B cell (primary cell): ENCODE measurements around the gene SCARB2. TPM values are rescaled to one million over a fixed set of nuclear protein-coding genes. Genes with fewer than 3 reads are reported as not detected.
"Not testable (repeated sequence)": the region's sequence is repeated elsewhere in the genome, so short reads cannot be mapped to it uniquely, and the experiment has no call there.

Experiments used
- ATAC-seq: fragments of 200-7000 bp; cut with Tn5 transposase; one replicate; pipeline ENCODE4 v1.10.0; 2021; ENCODE audit warnings: low read depth, mild to moderate bottlenecking, moderate number of reproducible peaks, moderate library complexity
- CTCF ChIA-PET: fragments of 350-600 bp; sonication (Branson Sonifier 250); formaldehyde crosslinking; loops from one replicate; lab custom pipeline; 2021; ENCODE audit warnings: antibody characterized with exemption, inconsistent platforms; lab: Charles Lee
- POLR2A ChIA-PET: fragments of 350-600 bp; sonication (Branson Sonifier 250); formaldehyde crosslinking; loops from one replicate; lab custom pipeline; 2021; ENCODE audit warnings: antibody characterized with exemption; lab: Charles Lee
- DNase-seq: peaks from one replicate; pipeline ENCODE4 v3.0.0; 2013
- H2AFZ ChIP-seq: 2 replicates; pipeline ENCODE4 v1.6.1; 2012; ENCODE audit warnings: mild to moderate bottlenecking, low read depth, low read length; ENCODE audit not compliant: insufficient read depth, poor library complexity, severe bottlenecking
- H3K27ac ChIP-seq, 2 donors: 1 replicate in 1 of 2; 2 replicates in 1 of 2; pipeline ENCODE4 v1.5.1; 2012 to 2013; ENCODE audit warnings: low read length in 2 of 2, mild to moderate bottlenecking in 2 of 2, moderate library complexity in 1 of 2
- H3K27me3 ChIP-seq, 4 experiments: fragments of 200-600 bp in 1 of 4; sonication (generic) in 1 of 4; replicated peaks in 1 of 4; 1 replicate in 2 of 4; 2 replicates in 2 of 4; pipeline versions ENCODE4 v1.6.1 to v1.7.0; 2013 to 2016; ENCODE audit warnings: low read length in 3 of 4, mild to moderate bottlenecking in 2 of 4, mixed read lengths in 1 of 4, moderate library complexity in 1 of 4; ENCODE audit not compliant: insufficient read depth in 4 of 4, control insufficient read depth in 3 of 4; ENCODE audit errors: control extremely low read depth in 1 of 4
- H3K36me3 ChIP-seq, 2 experiments: replicated peaks in 1 of 2; 1 replicate in 1 of 2; 2 replicates in 1 of 2; pipeline versions ENCODE4 v1.6.1 to v1.7.1; 2013; ENCODE audit warnings: low read length in 1 of 2; ENCODE audit not compliant: insufficient read depth in 2 of 2, control insufficient read depth in 1 of 2; ENCODE audit errors: control extremely low read depth in 1 of 2, extremely low read depth in 1 of 2
- H3K4me1 ChIP-seq, 2 donors: fragments of 200-600 bp in 1 of 2; sonication (generic) in 1 of 2; 1 replicate in 1 of 2; 2 replicates in 1 of 2; pipeline versions ENCODE4 v1.5.1 to v1.6.1; 2013 to 2017; ENCODE audit warnings: low read length in 2 of 2; ENCODE audit not compliant: control insufficient read depth in 2 of 2, insufficient read depth in 2 of 2
- H3K4me2 ChIP-seq: replicated peaks from 2 replicates; pipeline ENCODE3; 2012; ENCODE audit warnings: mild to moderate bottlenecking, low read depth, low read length; ENCODE audit not compliant: poor library complexity, severe bottlenecking
- H3K4me3 ChIP-seq, 5 experiments: fragments of 200-600 bp in 1 of 5; sonication (generic) in 1 of 5; 1 replicate in 3 of 5; 2 replicates in 2 of 5; pipeline versions ENCODE4 v1.5.1 to v1.7.0; 2011 to 2016; ENCODE audit warnings: low read length in 4 of 5, mild to moderate bottlenecking in 4 of 5, low read depth in 2 of 5, control low read depth in 1 of 5, moderate library complexity in 1 of 5; ENCODE audit not compliant: insufficient read depth in 1 of 5; ENCODE audit errors: control extremely low read depth in 1 of 5, extremely low read depth in 1 of 5
- H3K79me2 ChIP-seq: fragments of 200-600 bp; sonication (generic); one replicate; pipeline ENCODE4 v1.6.0; 2016; ENCODE audit warnings: low read length; ENCODE audit not compliant: control insufficient read depth, insufficient read depth
- H3K9ac ChIP-seq: fragments of 200-600 bp; sonication (generic); 2 replicates; pipeline ENCODE4 v1.6.1; 2017; ENCODE audit warnings: mild to moderate bottlenecking, low read length, moderate library complexity
- H3K9me3 ChIP-seq, 3 donors: one replicate each; pipeline versions ENCODE4 v1.6.1 to v1.7.1; 2013; ENCODE audit warnings: low read length in 2 of 3; ENCODE audit not compliant: control insufficient read depth in 2 of 3, insufficient read depth in 1 of 3; ENCODE audit errors: control extremely low read depth in 1 of 3
- H4K20me1 ChIP-seq: 2 replicates; pipeline ENCODE4 v1.6.0; 2012; ENCODE audit warnings: mild to moderate bottlenecking, low read length; ENCODE audit not compliant: insufficient read depth, control insufficient read depth, poor library complexity, severe bottlenecking
- H3K27ac Mint-ChIP-seq: one replicate; pipeline ENCODE4 v1.8.0; 2021; ENCODE audit warnings: mixed read lengths
- H3K27me3 Mint-ChIP-seq: one replicate; pipeline ENCODE4 v1.8.0; 2021; ENCODE audit warnings: mixed read lengths
- H3K4me1 Mint-ChIP-seq: one replicate; pipeline ENCODE4 v1.8.0; 2021; ENCODE audit warnings: mixed read lengths
- H3K4me3 Mint-ChIP-seq: one replicate; pipeline ENCODE4 v1.8.0; 2021; ENCODE audit warnings: mixed read lengths
- H3K9me3 Mint-ChIP-seq: one replicate; pipeline ENCODE4 v1.8.0; 2022; ENCODE audit warnings: mixed read lengths; ENCODE audit not compliant: insufficient read depth
- CTCF ChIP-seq: fragments of 200-600 bp; IDR thresholded peaks from one replicate; pipeline ENCODE4 v1.8.0; 2022; ENCODE audit warnings: antibody characterized with exemption, mild to moderate bottlenecking
- EZH2 ChIP-seq: IDR thresholded peaks from 2 replicates; pipeline ENCODE4 v1.6.1; 2012; ENCODE audit warnings: borderline replicate concordance, low read depth, mild to moderate bottlenecking, moderate library complexity, low read length; ENCODE audit not compliant: insufficient read depth, poor library complexity, severe bottlenecking
- WGBS: methylation state at CpG from one replicate; pipeline ENCODE4 v1.1.5; 2013; ENCODE audit warnings: missing lambda C conversion rate; ENCODE audit not compliant: insufficient coverage; 5-methylcytosine and 5-hydroxymethylcytosine counted together
- intact Hi-C: fragments of 100-400 bp; cut with micrococcal nuclease; formaldehyde crosslinking; loops from one replicate; pipeline ENCODE4 v1.10.0; 2022
- polyA plus RNA-seq: library from polyadenylated mRNA; depleted of rRNA; stranded (reverse); fragments of >200 nt; gene quantifications from 2 replicates; pipeline ENCODE4 v1.2.3, GENCODE V29; 2012
- total RNA-seq, 2 donors: library from RNA; stranded (reverse); fragments of 120-200 nt in 1 of 2; gene quantifications; 1 replicate in 1 of 2; 2 replicates in 1 of 2; pipeline versions ENCODE4 v1.2.3 to v1.2.4, GENCODE V29; 2013 to 2022

SCARB2 gene
- total and polyA plus RNA-seq, 2 donors (not counting 1 experiment from before 2014, with no cell fraction given), result 7.8 to 30.3 TPM

- CTCF ChIA-PET, result no interaction called here
These were observed 33.2 kb upstream of the SCARB2 start for GRCh38 chr4:76246852-76247251.

GRCh38 chr4:76246025-76246424 lies 32.4 kb upstream of the SCARB2 start:
- Histone ChIP-seq H3K79me2 (no peaks in the 10 kb centered on the region), H3K36me3 (no peaks in the 10 kb centered on the region), H3K27ac (no peak overlapping the region), H3K4me3 (no peak overlapping the region), H4K20me1 (no peaks in the 10 kb centered on the region), H3K27me3 (peaks cover 0 to 24% (median 9%) of the 10 kb centered on the region in 4 experiments), H3K4me1 (peaks cover 3 to 4% of the 10 kb centered on the region in 2 donors), H3K9ac (no peak overlapping the region), H3K4me2 (no peak overlapping the region), H3K9me3 (peaks cover 0 to 4% (median 1%) of the 10 kb centered on the region in 3 donors), H2AFZ (no peak overlapping the region)
- no peak overlapping the region for H3K4me3 Mint-ChIP-seq
- peaks cover 63% of the 10 kb centered on the region for H3K27me3 Mint-ChIP-seq
- H3K4me1 Mint-ChIP-seq, result peaks cover 3% of the 10 kb centered on the region
- no peak for DNase-seq
- CTCF ChIA-PET, result no interaction called here
- intact Hi-C loops, result no loop called here
- H3K9me3 Mint-ChIP-seq, result peaks cover under 1% of the 10 kb centered on the region
- no peak for ATAC-seq
- POLR2A ChIA-PET, result no interaction called here
- H3K27ac Mint-ChIP-seq, result no peak overlapping the region
- TF ChIP-seq CTCF (no peak), EZH2 (no peak)
- no CpG with 5 or more reads among the region's 1 CpG for WGBS

More at GRCh38 chr4:76246852-76247251, 33.2 kb upstream of the SCARB2 start:
- DNase-seq (no peak), ATAC-seq (no peak)
- Histone ChIP-seq H3K36me3 (no peaks in the 10 kb centered on the region), H3K4me3 (no peak overlapping the region), H3K4me1 (peaks cover 8 to 12% of the 10 kb centered on the region in 2 donors), H3K4me2 (no peak overlapping the region), H2AFZ (no peak overlapping the region), H3K9me3 (peaks cover 0 to under 1% (median under 1%) of the 10 kb centered on the region in 3 donors), H3K9ac (no peak overlapping the region), H3K27ac (no peak overlapping the region), H3K79me2 (no peaks in the 10 kb centered on the region), H4K20me1 (no peaks in the 10 kb centered on the region), H3K27me3 (peaks cover 0 to 29% (median 15%) of the 10 kb centered on the region in 4 experiments)
- no peak for TF ChIP-seq CTCF
- TF ChIP-seq EZH2, result no peak
- H3K4me1 Mint-ChIP-seq, result peaks cover 9% of the 10 kb centered on the region
- H3K9me3 Mint-ChIP-seq, result no peaks in the 10 kb centered on the region
- H3K27me3 Mint-ChIP-seq, result peaks cover 65% of the 10 kb centered on the region
- no peak overlapping the region for H3K27ac Mint-ChIP-seq
- intact Hi-C loops, result no loop called here
- POLR2A ChIA-PET, result no interaction called here
- no peak overlapping the region for H3K4me3 Mint-ChIP-seq

- ATAC-seq, H3K4me1 ChIP-seq, H3K4me2 ChIP-seq, H4K20me1 ChIP-seq, H3K4me3 Mint-ChIP-seq, H3K4me1 Mint-ChIP-seq, POLR2A ChIA-PET, H2AFZ ChIP-seq, DNase-seq, H3K27me3 ChIP-seq, CTCF ChIA-PET, H3K4me3 ChIP-seq, H3K27ac ChIP-seq, H3K36me3 ChIP-seq, intact Hi-C loops, H3K9me3 ChIP-seq, H3K79me2 ChIP-seq, H3K27ac Mint-ChIP-seq, H3K9ac ChIP-seq: not testable (repeated sequence)
- WGBS, result no CpG with 5 or more reads among the region's 2 CpGs
- peaks cover 44% of the 10 kb centered on the region for H3K27me3 Mint-ChIP-seq
- H3K9me3 Mint-ChIP-seq, result peaks cover 15% of the 10 kb centered on the region
These were observed 30.3 kb upstream of the SCARB2 start for GRCh38 chr4:76243877-76244276.
